HEK293T (cell line): ENCODE results near the gene RAB5B.
"Not testable (repeated sequence)": the region's sequence is repeated elsewhere in the genome, so short reads cannot be mapped to it uniquely, and the experiment has no call there.

Experiments used
- BHLHE40 ChIP-seq: fragments of 450-650 bp; IDR thresholded peaks from 2 replicates; pipeline ENCODE4 v1.6.1; 2016; ENCODE audit warnings: mild to moderate bottlenecking, moderate library complexity, borderline replicate concordance
- CTBP1 ChIP-seq: fragments of 450-650 bp; IDR thresholded peaks from 2 replicates; pipeline ENCODE4 v1.6.1; 2016; ENCODE audit warnings: borderline replicate concordance
- FOXA1 ChIP-seq: fragments of 450-650 bp; IDR thresholded peaks from 2 replicates; pipeline ENCODE4 v1.6.1; 2016; ENCODE audit warnings: mild to moderate bottlenecking
- NFRKB ChIP-seq: fragments of 450-650 bp; IDR thresholded peaks from 2 replicates; pipeline ENCODE4 v1.6.1; 2016; ENCODE audit warnings: mild to moderate bottlenecking, moderate library complexity
- SP1 ChIP-seq: fragments of 450-650 bp; IDR thresholded peaks from 2 replicates; pipeline ENCODE4 v1.6.1; 2017
- TF ChIP-seq, protein P1 (sequence below): fragments of 450-650 bp; IDR thresholded peaks from 2 replicates; pipeline ENCODE4 v1.6.1; 2016

DNA sequence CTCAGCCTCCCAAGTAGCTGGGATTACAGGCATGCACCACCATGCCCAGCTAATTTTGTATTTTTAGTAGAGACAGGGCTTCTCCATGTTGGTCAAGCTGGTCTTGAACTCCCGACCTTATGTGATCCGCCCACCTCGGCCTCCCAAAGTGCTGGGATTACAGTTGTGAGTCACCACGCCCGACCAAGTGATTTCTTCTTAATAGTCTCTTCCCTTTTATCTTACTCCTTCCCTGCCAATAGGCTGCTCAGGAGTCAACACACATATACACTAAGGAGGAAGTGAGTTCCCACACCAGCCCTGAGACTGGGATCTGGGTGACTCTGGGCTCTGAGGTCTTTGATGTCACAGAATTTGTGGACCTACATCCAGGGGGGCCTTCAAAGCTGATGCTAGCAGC, 29.5 kb downstream of the RAB5B start:
- not testable (repeated sequence) for TF ChIP-seq SP1, FOXA1, CTBP1, BHLHE40, NFRKB
- TF ChIP-seq, protein P1, sequence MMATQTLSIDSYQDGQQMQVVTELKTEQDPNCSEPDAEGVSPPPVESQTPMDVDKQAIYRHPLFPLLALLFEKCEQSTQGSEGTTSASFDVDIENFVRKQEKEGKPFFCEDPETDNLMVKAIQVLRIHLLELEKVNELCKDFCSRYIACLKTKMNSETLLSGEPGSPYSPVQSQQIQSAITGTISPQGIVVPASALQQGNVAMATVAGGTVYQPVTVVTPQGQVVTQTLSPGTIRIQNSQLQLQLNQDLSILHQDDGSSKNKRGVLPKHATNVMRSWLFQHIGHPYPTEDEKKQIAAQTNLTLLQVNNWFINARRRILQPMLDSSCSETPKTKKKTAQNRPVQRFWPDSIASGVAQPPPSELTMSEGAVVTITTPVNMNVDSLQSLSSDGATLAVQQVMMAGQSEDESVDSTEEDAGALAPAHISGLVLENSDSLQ = not testable (repeated sequence)
